ENCODE measurements around the gene GCNT4.
"Not testable (repeated sequence)": the region's sequence is repeated elsewhere in the genome, so short reads cannot be mapped to it uniquely, and the experiment has no call there.

The GCNT4 gene

GRCh38 chr5:75052192-75053053, at the start of gene GCNT4:
Gene GCNT4 (minus strand): TSS chr5:75052558. CDS start chr5:75030037, 22,521 bp downstream.
- peak in 1 of 2 donors; percentile 40 for DNase-seq (ENCODE audit: low read depth in 1 of 2, low spot score in 1 of 2)

- not testable (repeated sequence) for DNase-seq (ENCODE audit: low read depth in 1 of 2, low spot score in 1 of 2)
Measured at GRCh38 chr5:75095956-75096355, 43.6 kb upstream of the GCNT4 start.

- no peak for DNase-seq (ENCODE audit: low read depth in 1 of 2, low spot score in 1 of 2)
Measured at GRCh38 chr5:75091597-75091996, 39.2 kb upstream of the GCNT4 start.

- DNase-seq (ENCODE audit: low read depth in 1 of 2, low spot score in 1 of 2), result no peak
Measured at GRCh38 chr5:75089662-75090061, 37.3 kb upstream of the GCNT4 start.

- DNase-seq (ENCODE audit: low read depth in 1 of 2, low spot score in 1 of 2), result no peak
Measured at GRCh38 chr5:75089137-75089536, 36.8 kb upstream of the GCNT4 start.

GRCh38 chr5:75088648-75089047, 36.3 kb upstream of the GCNT4 start:
- DNase-seq (ENCODE audit: low read depth in 1 of 2, low spot score in 1 of 2), result no peak

GRCh38 chr5:75081510-75081909, 29.2 kb upstream of the GCNT4 start:
- no peak for DNase-seq (ENCODE audit: low read depth in 1 of 2, low spot score in 1 of 2)

GRCh38 chr5:75079346-75079745, 27.0 kb upstream of the GCNT4 start:
- DNase-seq (ENCODE audit: low read depth in 1 of 2, low spot score in 1 of 2), result not testable (repeated sequence)

GRCh38 chr5:75078027-75078426, 25.7 kb upstream of the GCNT4 start:
- DNase-seq (ENCODE audit: low read depth in 1 of 2, low spot score in 1 of 2), result no peak

GRCh38 chr5:75072061-75072460, 19.7 kb upstream of the GCNT4 start:
- no peak for DNase-seq (ENCODE audit: low read depth in 1 of 2, low spot score in 1 of 2)

GRCh38 chr5:75071100-75071499, 18.7 kb upstream of the GCNT4 start:
- no peak for DNase-seq (ENCODE audit: low read depth in 1 of 2, low spot score in 1 of 2)

- no peak for DNase-seq (ENCODE audit: low read depth in 1 of 2, low spot score in 1 of 2)
Measured at GRCh38 chr5:75067434-75067833, 15.1 kb upstream of the GCNT4 start.

- DNase-seq (ENCODE audit: low read depth in 1 of 2, low spot score in 1 of 2), result no peak
Measured at GRCh38 chr5:75062925-75063531, 10.7 kb upstream of the GCNT4 start.

GRCh38 chr5:75059912-75060545, 7.7 kb upstream of the GCNT4 start:
- peak in 1 of 2 donors; percentile 21 for DNase-seq (ENCODE audit: low read depth in 1 of 2, low spot score in 1 of 2)

GRCh38 chr5:75058986-75059535, 6.7 kb upstream of the GCNT4 start:
- DNase-seq (ENCODE audit: low read depth in 1 of 2, low spot score in 1 of 2), result no peak

- DNase-seq (ENCODE audit: low read depth in 1 of 2, low spot score in 1 of 2), result no peak
Measured at GRCh38 chr5:75057561-75057960, 5.2 kb upstream of the GCNT4 start.

- no peak for DNase-seq (ENCODE audit: low read depth in 1 of 2, low spot score in 1 of 2)
Measured at GRCh38 chr5:75055727-75056144, 3.4 kb upstream of the GCNT4 start.

- no peak for DNase-seq (ENCODE audit: low read depth in 1 of 2, low spot score in 1 of 2)
Measured at GRCh38 chr5:75054134-75054930, 2.0 kb upstream of the GCNT4 start.

- peak; percentile 27 to 31 for DNase-seq (ENCODE audit: low read depth in 1 of 2, low spot score in 1 of 2)
Measured at GRCh38 chr5:75053304-75054133, 1.2 kb upstream of the GCNT4 start.

GRCh38 chr5:75053054-75053303, 621 bp upstream of the GCNT4 start:
- no peak for DNase-seq (ENCODE audit: low read depth in 1 of 2, low spot score in 1 of 2)
